OCI-LY7 (cell line): Measurements from ENCODE around the gene ARL4D. TPM values are rescaled to one million over a fixed set of nuclear protein-coding genes. Genes with fewer than 3 reads are reported as not detected.

Source experiments
- BruUV-seq: library from RNA; stranded (reverse); fragments of 400-500 nt; replicated peaks from 2 replicates; lab custom pipeline; 2021; lab: Mats Ljungman, UMichigan
- CTCF ChIA-PET: fragments of 300-600 bp; sonication (Branson Sonifier 250); formaldehyde crosslinking; loops from one replicate; lab custom pipeline; 2022; ENCODE audit warnings: antibody characterized with exemption; ENCODE audit not compliant: unreplicated experiment; lab: Charles Lee
- POLR2A ChIA-PET: fragments of 300-600 bp; sonication (Branson Sonifier 250); formaldehyde crosslinking; loops from one replicate; lab custom pipeline; 2022; ENCODE audit warnings: antibody characterized with exemption; lab: Charles Lee
- DNase-seq: peaks from one replicate; pipeline ENCODE4 v3.0.0-alpha.2; 2015; ENCODE audit warnings: low spot score
- H2AFZ ChIP-seq: fragments of 200-600 bp; sonication (generic), shearing (Covaris generic); 2 replicates; pipeline ENCODE4 v1.6.1; 2014; ENCODE audit warnings: mild to moderate bottlenecking, antibody characterized with exemption, low read length, moderate library complexity
- H3K27ac ChIP-seq: fragments of 200-600 bp; sonication (generic); 2 replicates; pipeline ENCODE4 v1.5.1; 2014; ENCODE audit warnings: mixed run types, low read depth, mild to moderate bottlenecking, moderate library complexity, low read length, inconsistent platforms; ENCODE audit not compliant: poor library complexity, severe bottlenecking
- H3K36me3 ChIP-seq: fragments of 200-600 bp; sonication (generic); 2 replicates; pipeline ENCODE4 v1.6.1; 2014; ENCODE audit warnings: mild to moderate bottlenecking, antibody characterized with exemption, low read length, moderate library complexity, mixed read lengths; ENCODE audit not compliant: insufficient read depth
- H3K4me1 ChIP-seq: fragments of 200-600 bp; sonication (generic); 2 replicates; pipeline ENCODE4 v1.5.1; 2014; ENCODE audit warnings: mild to moderate bottlenecking, low read length; ENCODE audit not compliant: insufficient read depth, poor library complexity, severe bottlenecking
- H3K4me2 ChIP-seq: fragments of 200-600 bp; sonication (generic); 2 replicates; pipeline ENCODE4 v1.6.1; 2014; ENCODE audit warnings: mild to moderate bottlenecking, low read length
- H3K4me3 ChIP-seq: fragments of 200-600 bp; sonication (generic); 2 replicates; pipeline ENCODE4 v1.5.1; 2014; ENCODE audit warnings: mild to moderate bottlenecking, low read depth, low read length; ENCODE audit not compliant: poor library complexity, severe bottlenecking
- H3K79me2 ChIP-seq: fragments of 200-600 bp; sonication (generic); 2 replicates; pipeline ENCODE4 v1.6.1; 2016; ENCODE audit warnings: low read depth, mild to moderate bottlenecking, low read length, moderate library complexity, mixed read lengths; ENCODE audit not compliant: insufficient read depth
- H3K9me2 ChIP-seq: fragments of 200-600 bp; sonication (generic); 2 replicates; pipeline ENCODE4 v1.6.1; 2016; ENCODE audit warnings: mild to moderate bottlenecking, low read length, mixed read lengths; ENCODE audit not compliant: insufficient read depth
- H3K9me3 ChIP-seq: fragments of 200-600 bp; sonication (generic); 2 replicates; pipeline ENCODE4 v1.6.1; 2014; ENCODE audit warnings: mild to moderate bottlenecking, mixed run types, low read length, mixed read lengths
- H4K20me1 ChIP-seq: fragments of 200-600 bp; sonication (generic); 2 replicates; pipeline ENCODE4 v1.6.1; 2014; ENCODE audit warnings: mild to moderate bottlenecking, antibody characterized with exemption, low read length, moderate library complexity, mixed read lengths; ENCODE audit not compliant: insufficient read depth
- EZH2phosphoT487 ChIP-seq: fragments of 200-600 bp; sonication (generic); IDR thresholded peaks from 2 replicates; pipeline ENCODE4 v1.6.1; 2018; ENCODE audit warnings: low read depth, borderline replicate concordance, mild to moderate bottlenecking, mixed run types, antibody characterized with exemption, low read length, moderate library complexity, mixed read lengths
- intact Hi-C: fragments of 100-400 bp; cut with micrococcal nuclease; formaldehyde crosslinking; loops from one replicate; pipeline ENCODE4 v1.10.0; 2022; ENCODE audit not compliant: unreplicated experiment
- total RNA-seq, 2 experiments: library from RNA; depleted of rRNA in 1 of 2; stranded (reverse); fragments of >200 nt in 1 of 2; shearing (Covaris generic) in 1 of 2; gene quantifications; 2 replicates each; pipeline ENCODE4 v1.2.3, GENCODE V29; 2014 to 2022
- TF ChIP-seq, protein P1 (sequence below): fragments of 200-600 bp; sonication (generic); conservative IDR thresholded peaks from 2 replicates; pipeline ENCODE4 v1.5.1; 2014; ENCODE audit warnings: mild to moderate bottlenecking, antibody characterized with exemption, low read length, moderate library complexity, mixed read lengths

ARL4D gene
- total RNA-seq, 2 experiments from 2014 or later, result 0.72 to 1.4 TPM

GRCh38 chr17:43403846-43404245 lies 5.1 kb downstream of the ARL4D start:
- no peaks in the 10 kb centered on the region for H3K9me3 ChIP-seq
- H4K20me1 ChIP-seq, result no peaks in the 10 kb centered on the region
- no peaks in the 10 kb centered on the region for H3K36me3 ChIP-seq
- H3K4me2 ChIP-seq, result no peak overlapping the region
- intact Hi-C loops, result no loop called here
- DNase-seq, result no peak
- peaks cover 1% of the 10 kb centered on the region for H3K4me1 ChIP-seq
- CTCF ChIA-PET, result no interaction called here
- BruUV-seq, result no TSS peak
- POLR2A ChIA-PET, result no interaction called here
- H2AFZ ChIP-seq, result no peak overlapping the region
- no peaks in the 10 kb centered on the region for H3K79me2 ChIP-seq
- TF ChIP-seq EZH2phosphoT487, result no peak
- TF ChIP-seq, protein P1, sequence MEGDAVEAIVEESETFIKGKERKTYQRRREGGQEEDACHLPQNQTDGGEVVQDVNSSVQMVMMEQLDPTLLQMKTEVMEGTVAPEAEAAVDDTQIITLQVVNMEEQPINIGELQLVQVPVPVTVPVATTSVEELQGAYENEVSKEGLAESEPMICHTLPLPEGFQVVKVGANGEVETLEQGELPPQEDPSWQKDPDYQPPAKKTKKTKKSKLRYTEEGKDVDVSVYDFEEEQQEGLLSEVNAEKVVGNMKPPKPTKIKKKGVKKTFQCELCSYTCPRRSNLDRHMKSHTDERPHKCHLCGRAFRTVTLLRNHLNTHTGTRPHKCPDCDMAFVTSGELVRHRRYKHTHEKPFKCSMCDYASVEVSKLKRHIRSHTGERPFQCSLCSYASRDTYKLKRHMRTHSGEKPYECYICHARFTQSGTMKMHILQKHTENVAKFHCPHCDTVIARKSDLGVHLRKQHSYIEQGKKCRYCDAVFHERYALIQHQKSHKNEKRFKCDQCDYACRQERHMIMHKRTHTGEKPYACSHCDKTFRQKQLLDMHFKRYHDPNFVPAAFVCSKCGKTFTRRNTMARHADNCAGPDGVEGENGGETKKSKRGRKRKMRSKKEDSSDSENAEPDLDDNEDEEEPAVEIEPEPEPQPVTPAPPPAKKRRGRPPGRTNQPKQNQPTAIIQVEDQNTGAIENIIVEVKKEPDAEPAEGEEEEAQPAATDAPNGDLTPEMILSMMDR, result no peak
- H3K27ac ChIP-seq, result no peak overlapping the region
- H3K4me3 ChIP-seq, result no peak overlapping the region
- H3K9me2 ChIP-seq, result no peaks in the 10 kb centered on the region

GRCh38 chr17:43405861-43406260 lies 7.1 kb downstream of the ARL4D start:
- Histone ChIP-seq H3K9me3 (no peaks in the 10 kb centered on the region), H3K9me2 (no peaks in the 10 kb centered on the region), H3K27ac (no peak overlapping the region), H2AFZ (no peak overlapping the region), H3K4me1 (no peaks in the 10 kb centered on the region), H3K4me2 (no peak overlapping the region), H3K79me2 (no peaks in the 10 kb centered on the region), H3K36me3 (no peaks in the 10 kb centered on the region), H4K20me1 (no peaks in the 10 kb centered on the region), H3K4me3 (no peak overlapping the region)
- BruUV-seq, result no TSS peak
- POLR2A ChIA-PET, result interaction anchor here (0.7 kb wide), 2 partner anchors 8 to 31 kb away, joined by 3 read pairs; no protein-coding TSS in a partner anchor
- TF ChIP-seq, protein P1, result no peak
- no peak for TF ChIP-seq EZH2phosphoT487
- intact Hi-C loops, result no loop called here
- CTCF ChIA-PET, result no interaction called here
- no peak for DNase-seq

DNA sequence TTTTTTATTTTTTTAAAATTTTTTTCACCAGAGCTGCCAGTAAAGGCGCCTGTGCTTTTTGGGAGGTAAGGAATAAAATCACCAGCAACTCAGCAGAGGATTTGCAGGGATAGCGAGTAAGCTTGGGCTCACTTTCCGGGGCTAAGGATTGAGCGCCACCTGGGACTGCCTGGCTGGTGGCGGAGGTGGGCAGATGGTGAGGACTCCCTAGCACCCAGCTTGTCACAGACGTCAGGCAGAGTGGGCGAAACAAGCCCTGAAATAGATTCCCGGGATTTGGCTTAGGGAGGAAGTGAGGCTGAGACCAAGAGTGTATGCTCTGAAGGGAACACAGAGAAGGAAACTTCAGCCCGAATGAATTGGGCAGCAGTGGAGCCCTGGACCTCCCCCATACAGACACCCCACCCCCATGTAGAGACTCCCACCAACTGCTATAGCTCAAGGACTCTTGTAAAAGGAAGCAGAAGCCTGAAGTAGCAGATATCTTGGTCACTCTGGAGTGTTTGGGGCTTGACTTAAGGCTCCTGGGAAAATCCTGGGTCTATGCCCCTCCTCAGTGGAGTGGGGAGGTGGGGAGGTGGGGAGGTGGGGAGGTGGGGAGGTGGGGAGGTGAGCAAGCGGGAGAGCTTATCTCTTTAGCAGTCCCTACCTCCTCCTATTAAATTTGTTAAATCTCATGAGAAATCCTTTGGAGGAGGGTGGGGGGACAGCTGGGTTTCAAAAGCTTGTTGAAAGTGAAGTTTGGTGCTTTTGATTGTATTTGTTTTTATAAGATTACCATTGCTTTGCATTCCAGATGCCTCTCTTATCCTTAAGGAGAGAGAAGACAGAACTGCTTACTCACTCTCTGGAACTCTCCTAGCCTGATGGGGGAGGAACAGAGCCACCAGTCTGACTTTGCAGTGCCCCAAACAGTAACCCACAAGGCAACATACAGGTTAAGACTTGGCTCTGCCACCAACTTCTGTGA lies 8.2 kb downstream of the ARL4D start:
- no peaks in the 10 kb centered on the region for H3K9me2 ChIP-seq
- no peaks in the 10 kb centered on the region for H3K36me3 ChIP-seq
- TF ChIP-seq EZH2phosphoT487, result no peak
- TF ChIP-seq, protein P1, result no peak
- ChIA-PET CTCF (no interaction called here), POLR2A (interaction anchor here (0.7 kb wide), 1 partner anchor 251 kb away, joined by 3 read pairs; no protein-coding TSS in a partner anchor)
- BruUV-seq, result no TSS peak
- H3K27ac ChIP-seq, result no peak overlapping the region
- H2AFZ ChIP-seq, result no peak overlapping the region
- H3K79me2 ChIP-seq, result no peaks in the 10 kb centered on the region
- intact Hi-C loops, result no loop called here
- no peak for DNase-seq
- H3K4me1 ChIP-seq, result no peaks in the 10 kb centered on the region
- H3K4me3 ChIP-seq, result no peak overlapping the region
- no peaks in the 10 kb centered on the region for H3K9me3 ChIP-seq
- no peak overlapping the region for H3K4me2 ChIP-seq
- no peaks in the 10 kb centered on the region for H4K20me1 ChIP-seq
